ENCODE data around the gene CAMK1D. TPM values are rescaled to one million over a fixed set of nuclear protein-coding genes. Genes with fewer than 3 reads are reported as not detected.

CAMK1D gene
- total RNA-seq, 2 experiments from 2014 or later = 19.0 to 25.6 TPM

DNA sequence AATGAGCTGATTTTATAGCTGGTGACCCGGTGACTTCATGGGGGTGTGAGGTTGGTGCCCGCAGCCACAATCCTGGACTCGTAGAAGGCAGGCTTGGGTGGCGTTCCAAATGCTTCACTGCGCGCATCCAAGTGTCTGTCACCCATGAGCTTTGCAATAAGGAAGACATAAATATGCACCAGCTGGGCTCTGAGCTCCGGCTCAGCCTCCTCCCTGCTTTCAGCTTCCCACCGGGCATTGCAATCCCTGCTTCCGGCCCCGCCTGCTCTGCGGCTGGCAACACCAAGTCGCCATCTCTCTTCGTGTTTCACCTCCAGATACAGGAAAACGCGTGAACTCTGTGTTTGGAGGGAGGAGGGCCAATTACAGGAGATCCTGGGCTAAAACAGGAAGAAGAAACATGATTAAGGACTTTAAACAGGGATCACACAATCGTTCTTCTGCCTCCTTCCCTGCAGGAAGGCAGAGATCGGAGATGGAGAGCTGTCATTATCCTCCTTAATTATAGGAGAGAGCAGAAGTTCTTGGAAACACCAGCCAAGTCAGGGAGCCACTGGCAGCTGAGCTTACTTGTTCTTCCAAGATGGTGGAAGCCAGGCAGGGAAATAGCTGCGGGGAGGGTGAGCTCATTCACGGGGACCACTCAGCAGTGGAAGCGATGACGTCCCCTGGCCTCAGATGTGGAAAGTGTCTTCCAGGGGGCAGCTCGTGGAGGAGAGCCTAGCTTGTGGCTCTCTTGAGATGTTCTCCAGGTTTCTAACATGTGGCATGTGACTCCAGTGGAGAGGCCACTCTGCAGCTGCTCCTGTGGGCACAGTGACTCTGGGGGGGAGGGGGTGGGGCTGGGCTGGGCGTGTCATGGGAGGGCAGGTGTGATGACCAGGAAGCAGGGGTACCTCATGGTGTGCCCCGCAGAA, 134.9 kb downstream of the CAMK1D start:
- Histone ChIP-seq H3K36me3 (ENCODE audit: insufficient read depth, low read length) (0 out of 2 replicates have a peak, but pooled peaks cover 23% of the 10 kb centered on the region), H3K9me3 (ENCODE audit: low read length) (no peaks in the 10 kb centered on the region; the same call in 1 of the 2 replicates), H3K79me2 (ENCODE audit: insufficient read depth, low read depth, low read length) (no peaks in the 10 kb centered on the region; the same call in 1 of the 2 replicates), H3K27ac (ENCODE audit: low read depth, low read length, poor library complexity, severe bottlenecking) (peak overlapping the region; percentile 87), H3K4me3 (ENCODE audit: low read depth, low read length, poor library complexity, severe bottlenecking) (peak overlapping the region; percentile 62), H3K9me2 (ENCODE audit: insufficient read depth, low read length) (no peaks in the 10 kb centered on the region), H3K4me1 (ENCODE audit: insufficient read depth, low read length, poor library complexity, severe bottlenecking) (peaks cover 39% of the 10 kb centered on the region), H3K4me2 (ENCODE audit: low read length) (peak overlapping the region; percentile 91), H4K20me1 (ENCODE audit: insufficient read depth, low read length) (no peaks in the 10 kb centered on the region), H2AFZ (ENCODE audit: low read length) (peak overlapping the region; percentile 80; the same call in 1 of the 2 replicates)
- intact Hi-C loops (cut with micrococcal nuclease; ENCODE audit: unreplicated experiment) = loop anchor here (2.0 kb wide), 1 partner anchor 143 kb away; no protein-coding TSS in a partner anchor
- CTCF ChIA-PET (ENCODE audit: unreplicated experiment) = interaction anchor here (0.5 to 1.9 kb wide), 7 partner anchors 11 to 229 kb away, joined by 3 to 16 read pairs (median 4); no protein-coding TSS in a partner anchor
- TF ChIP-seq, protein P1, sequence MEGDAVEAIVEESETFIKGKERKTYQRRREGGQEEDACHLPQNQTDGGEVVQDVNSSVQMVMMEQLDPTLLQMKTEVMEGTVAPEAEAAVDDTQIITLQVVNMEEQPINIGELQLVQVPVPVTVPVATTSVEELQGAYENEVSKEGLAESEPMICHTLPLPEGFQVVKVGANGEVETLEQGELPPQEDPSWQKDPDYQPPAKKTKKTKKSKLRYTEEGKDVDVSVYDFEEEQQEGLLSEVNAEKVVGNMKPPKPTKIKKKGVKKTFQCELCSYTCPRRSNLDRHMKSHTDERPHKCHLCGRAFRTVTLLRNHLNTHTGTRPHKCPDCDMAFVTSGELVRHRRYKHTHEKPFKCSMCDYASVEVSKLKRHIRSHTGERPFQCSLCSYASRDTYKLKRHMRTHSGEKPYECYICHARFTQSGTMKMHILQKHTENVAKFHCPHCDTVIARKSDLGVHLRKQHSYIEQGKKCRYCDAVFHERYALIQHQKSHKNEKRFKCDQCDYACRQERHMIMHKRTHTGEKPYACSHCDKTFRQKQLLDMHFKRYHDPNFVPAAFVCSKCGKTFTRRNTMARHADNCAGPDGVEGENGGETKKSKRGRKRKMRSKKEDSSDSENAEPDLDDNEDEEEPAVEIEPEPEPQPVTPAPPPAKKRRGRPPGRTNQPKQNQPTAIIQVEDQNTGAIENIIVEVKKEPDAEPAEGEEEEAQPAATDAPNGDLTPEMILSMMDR (conservative IDR thresholded peaks at IDR 0.05; ENCODE audit: low read length) = no peak
- TF ChIP-seq EZH2phosphoT487 (IDR thresholded peaks at IDR 0.05; ENCODE audit: borderline replicate concordance, low read depth, low read length) = no peak
- no TSS peak for BruUV-seq (replicated peaks)
- DNase-seq (ENCODE audit: low spot score) = no peak
- POLR2A ChIA-PET = interaction anchor here (0.5 to 1.8 kb wide), 11 partner anchors 11 to 260 kb away, joined by 3 to 7 read pairs (median 4); no protein-coding TSS in a partner anchor

DNA sequence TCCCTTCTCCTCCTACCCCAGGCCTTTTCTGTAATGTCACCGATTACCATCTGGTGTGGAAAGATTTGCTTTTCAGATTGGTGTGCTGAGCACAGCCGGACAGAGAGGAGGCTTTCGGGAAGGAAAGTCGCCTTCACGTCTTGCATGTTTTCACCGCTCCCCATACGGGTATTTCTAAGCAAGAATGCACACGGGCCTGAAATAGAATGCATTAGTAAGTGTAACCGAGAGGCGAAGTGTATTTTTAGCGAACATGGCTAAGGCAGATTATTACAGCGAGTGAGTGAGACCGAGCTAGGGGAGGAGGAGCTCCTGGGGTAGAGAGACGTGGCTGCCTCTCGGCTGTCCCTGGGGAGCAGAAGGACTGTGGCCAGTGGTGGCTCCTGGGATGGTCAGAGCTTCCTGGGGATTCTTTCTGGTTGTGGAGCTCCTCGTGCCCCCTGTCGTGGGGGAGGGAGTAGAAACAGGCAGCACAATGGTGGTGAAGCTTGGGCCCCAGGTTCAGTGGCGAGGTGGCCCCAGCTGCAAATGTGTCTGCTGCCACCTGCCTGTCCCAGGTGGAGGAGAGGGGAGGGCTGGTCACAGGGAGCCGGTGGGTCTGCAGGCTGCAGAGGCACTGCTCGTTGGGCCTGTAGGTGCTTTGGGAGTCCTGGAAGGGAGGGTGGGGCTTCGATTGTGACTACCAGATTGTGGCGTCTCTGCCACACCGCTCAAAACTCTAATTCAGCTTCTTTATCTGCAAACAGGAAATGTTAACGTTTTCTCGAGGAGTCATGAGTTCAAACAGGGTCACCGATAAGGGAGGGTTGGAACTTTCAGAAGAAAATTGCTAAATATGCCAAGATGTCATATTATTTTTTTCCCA, 135.8 kb downstream of the CAMK1D start:
- Histone ChIP-seq H3K9me3 (ENCODE audit: low read length) (no peaks in the 10 kb centered on the region; the same call in 1 of the 2 replicates), H4K20me1 (ENCODE audit: insufficient read depth, low read length) (no peaks in the 10 kb centered on the region), H3K4me1 (ENCODE audit: insufficient read depth, low read length, poor library complexity, severe bottlenecking) (peaks cover 39% of the 10 kb centered on the region), H3K36me3 (ENCODE audit: insufficient read depth, low read length) (0 out of 2 replicates have a peak, but pooled peaks cover 22% of the 10 kb centered on the region), H3K27ac (ENCODE audit: low read depth, low read length, poor library complexity, severe bottlenecking) (peak overlapping the region; percentile 87), H3K9me2 (ENCODE audit: insufficient read depth, low read length) (no peaks in the 10 kb centered on the region), H3K4me2 (ENCODE audit: low read length) (peak overlapping the region; percentile 91), H3K79me2 (ENCODE audit: insufficient read depth, low read depth, low read length) (no peaks in the 10 kb centered on the region; the same call in 1 of the 2 replicates), H3K4me3 (ENCODE audit: low read depth, low read length, poor library complexity, severe bottlenecking) (peak overlapping the region; percentile 62), H2AFZ (ENCODE audit: low read length) (peak overlapping the region; percentile 80)
- DNase-seq (ENCODE audit: low spot score) = peak; percentile 86
- TF ChIP-seq, protein P1 (conservative IDR thresholded peaks at IDR 0.05; ENCODE audit: low read length) = peak; percentile 78
- TF ChIP-seq EZH2phosphoT487 (IDR thresholded peaks at IDR 0.05; ENCODE audit: borderline replicate concordance, low read depth, low read length) = no peak
- ChIA-PET CTCF (ENCODE audit: unreplicated experiment) (interaction anchor here (0.5 to 1.9 kb wide), 8 partner anchors 10 to 228 kb away, joined by 3 to 16 read pairs (median 4); no protein-coding TSS in a partner anchor), POLR2A (interaction anchor here (0.5 to 1.8 kb wide), 12 partner anchors 22 to 225 kb away, joined by 3 to 5 read pairs (median 4); no protein-coding TSS in a partner anchor)
- no TSS peak for BruUV-seq (replicated peaks)
- intact Hi-C loops (cut with micrococcal nuclease; ENCODE audit: unreplicated experiment) = loop anchor here (1.0 to 5.0 kb wide), 4 partner anchors 136 to 221 kb away; partner anchors contain the start of gene CAMK1D

All from OCI-LY7 (cell line).